ENCODE results near the gene PAQR6. TPM values are rescaled to one million over a fixed set of nuclear protein-coding genes. Genes with fewer than 3 reads are reported as not detected.
"Not testable (repeated sequence)": the region's sequence is repeated elsewhere in the genome, so short reads cannot be mapped to it uniquely, and the experiment has no call there.

Gene PAQR6
- total RNA-seq, 1 donor from 2014 or later: 1.0 TPM

- Histone ChIP-seq H3K4me1 (ENCODE audit: control insufficient read depth in 3 of 3, insufficient read depth in 3 of 3, low read length in 3 of 3) (peaks cover 2 to 5% (median 5%) of the 10 kb centered on the region in 3 donors), H3K9me3 (ENCODE audit: control insufficient read depth in 3 of 3, low read length in 3 of 3) (no peaks in the 10 kb centered on the region), H3K36me3 (ENCODE audit: control insufficient read depth in 3 of 3, insufficient read depth in 3 of 3, low read length in 3 of 3) (peaks cover 29 to 42% (median 30%) of the 10 kb centered on the region in 3 donors), H3K4me3 (ENCODE audit: low read length in 3 of 3) (no peak overlapping the region), H3K27ac (ENCODE audit: low read depth, low read length) (no peak overlapping the region), H3K9ac (ENCODE audit: low read depth in 1 of 3, low read length in 3 of 3) (no peak overlapping the region), H3K27me3 (ENCODE audit: control insufficient read depth in 3 of 3, insufficient read depth in 3 of 3, low read length in 3 of 3) (no peaks in the 10 kb centered on the region)
Measured at GRCh38 chr1:156226116-156226538, 21.7 kb downstream of the PAQR6 start.

DNA sequence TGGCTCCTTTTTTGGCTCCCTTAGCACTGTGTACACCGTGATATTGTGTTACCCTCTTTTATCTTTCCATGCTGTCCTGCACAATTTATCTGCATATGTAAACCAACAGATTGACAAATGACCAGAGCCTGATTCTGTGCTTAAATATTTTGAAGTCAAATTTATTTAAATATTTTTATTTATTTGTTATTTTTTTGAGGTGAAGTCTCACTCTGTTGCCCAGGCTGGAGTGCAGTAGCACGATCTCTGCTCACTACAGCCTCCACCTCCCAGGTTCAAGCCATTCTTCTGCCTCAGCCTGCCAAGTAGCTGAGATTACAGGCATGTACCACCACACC, 22.2 kb downstream of the PAQR6 start:
- H3K9me3 ChIP-seq (ENCODE audit: control insufficient read depth in 3 of 3, low read length in 3 of 3): no peaks in the 10 kb centered on the region
- H3K36me3 ChIP-seq (ENCODE audit: control insufficient read depth in 3 of 3, insufficient read depth in 3 of 3, low read length in 3 of 3): peaks cover 34 to 45% (median 35%) of the 10 kb centered on the region in 3 donors
- H3K9ac ChIP-seq (ENCODE audit: low read depth in 1 of 3, low read length in 3 of 3): no peak overlapping the region
- no peak overlapping the region for H3K27ac ChIP-seq (ENCODE audit: low read depth, low read length)
- peaks cover 2 to 5% (median 5%) of the 10 kb centered on the region in 3 donors for H3K4me1 ChIP-seq (ENCODE audit: control insufficient read depth in 3 of 3, insufficient read depth in 3 of 3, low read length in 3 of 3)
- H3K4me3 ChIP-seq (ENCODE audit: low read length in 3 of 3): no peak overlapping the region
- no peaks in the 10 kb centered on the region for H3K27me3 ChIP-seq (ENCODE audit: control insufficient read depth in 3 of 3, insufficient read depth in 3 of 3, low read length in 3 of 3)

- no peak overlapping the region for H3K27ac ChIP-seq (ENCODE audit: low read depth, low read length)
- H3K9me3 ChIP-seq (ENCODE audit: control insufficient read depth in 3 of 3, low read length in 3 of 3): no peaks in the 10 kb centered on the region
- H3K4me1 ChIP-seq (ENCODE audit: control insufficient read depth in 3 of 3, insufficient read depth in 3 of 3, low read length in 3 of 3): peaks cover 4 to 13% (median 5%) of the 10 kb centered on the region in 3 donors
- peaks cover 29 to 34% (median 31%) of the 10 kb centered on the region in 3 donors for H3K36me3 ChIP-seq (ENCODE audit: control insufficient read depth in 3 of 3, insufficient read depth in 3 of 3, low read length in 3 of 3)
- no peak overlapping the region for H3K4me3 ChIP-seq (ENCODE audit: low read length in 3 of 3)
- H3K9ac ChIP-seq (ENCODE audit: low read depth in 1 of 3, low read length in 3 of 3): no peak overlapping the region
- no peaks in the 10 kb centered on the region for H3K27me3 ChIP-seq (ENCODE audit: control insufficient read depth in 3 of 3, insufficient read depth in 3 of 3, low read length in 3 of 3)
Measured at GRCh38 chr1:156221986-156222692, 25.7 kb downstream of the PAQR6 start.

GRCh38 chr1:156220226-156220625, 27.6 kb downstream of the PAQR6 start:
- Histone ChIP-seq H3K4me1 (ENCODE audit: control insufficient read depth in 3 of 3, insufficient read depth in 3 of 3, low read length in 3 of 3) (peaks cover 4 to 13% (median 5%) of the 10 kb centered on the region in 3 donors), H3K4me3 (ENCODE audit: low read length in 3 of 3) (no peak overlapping the region), H3K9me3 (ENCODE audit: control insufficient read depth in 3 of 3, low read length in 3 of 3) (no peaks in the 10 kb centered on the region), H3K27me3 (ENCODE audit: control insufficient read depth in 3 of 3, insufficient read depth in 3 of 3, low read length in 3 of 3) (no peaks in the 10 kb centered on the region), H3K27ac (ENCODE audit: low read depth, low read length) (no peak overlapping the region), H3K9ac (ENCODE audit: low read depth in 1 of 3, low read length in 3 of 3) (no peak overlapping the region), H3K36me3 (ENCODE audit: control insufficient read depth in 3 of 3, insufficient read depth in 3 of 3, low read length in 3 of 3) (peaks cover 26 to 31% (median 29%) of the 10 kb centered on the region in 3 donors)

GRCh38 chr1:156217871-156218270, 30.0 kb downstream of the PAQR6 start:
- peaks cover 16 to 23% (median 22%) of the 10 kb centered on the region in 3 donors for H3K36me3 ChIP-seq (ENCODE audit: control insufficient read depth in 3 of 3, insufficient read depth in 3 of 3, low read length in 3 of 3)
- no peaks in the 10 kb centered on the region for H3K9me3 ChIP-seq (ENCODE audit: control insufficient read depth in 3 of 3, low read length in 3 of 3)
- no peaks in the 10 kb centered on the region for H3K27me3 ChIP-seq (ENCODE audit: control insufficient read depth in 3 of 3, insufficient read depth in 3 of 3, low read length in 3 of 3)
- H3K27ac ChIP-seq (ENCODE audit: low read depth, low read length): peak overlapping the region; percentile 21
- no peak overlapping the region for H3K9ac ChIP-seq (ENCODE audit: low read depth in 1 of 3, low read length in 3 of 3)
- H3K4me1 ChIP-seq (ENCODE audit: control insufficient read depth in 3 of 3, insufficient read depth in 3 of 3, low read length in 3 of 3): peaks cover 14 to 24% (median 14%) of the 10 kb centered on the region in 3 donors
- no peak overlapping the region for H3K4me3 ChIP-seq (ENCODE audit: low read length in 3 of 3)

- not testable (repeated sequence) for H3K9ac ChIP-seq (ENCODE audit: low read depth in 1 of 3, low read length in 3 of 3); H3K9me3 ChIP-seq (ENCODE audit: control insufficient read depth in 3 of 3, low read length in 3 of 3); H3K4me3 ChIP-seq (ENCODE audit: low read length in 3 of 3); H3K27me3 ChIP-seq (ENCODE audit: control insufficient read depth in 3 of 3, insufficient read depth in 3 of 3, low read length in 3 of 3); H3K27ac ChIP-seq (ENCODE audit: low read depth, low read length)
- Histone ChIP-seq H3K4me1 (ENCODE audit: control insufficient read depth in 3 of 3, insufficient read depth in 3 of 3, low read length in 3 of 3) (peaks cover 19 to 30% (median 19%) of the 10 kb centered on the region in 3 donors), H3K36me3 (ENCODE audit: control insufficient read depth in 3 of 3, insufficient read depth in 3 of 3, low read length in 3 of 3) (peaks cover 7 to 15% (median 14%) of the 10 kb centered on the region in 3 donors)
Measured at GRCh38 chr1:156216361-156217086, 31.3 kb downstream of the PAQR6 start.

DNA sequence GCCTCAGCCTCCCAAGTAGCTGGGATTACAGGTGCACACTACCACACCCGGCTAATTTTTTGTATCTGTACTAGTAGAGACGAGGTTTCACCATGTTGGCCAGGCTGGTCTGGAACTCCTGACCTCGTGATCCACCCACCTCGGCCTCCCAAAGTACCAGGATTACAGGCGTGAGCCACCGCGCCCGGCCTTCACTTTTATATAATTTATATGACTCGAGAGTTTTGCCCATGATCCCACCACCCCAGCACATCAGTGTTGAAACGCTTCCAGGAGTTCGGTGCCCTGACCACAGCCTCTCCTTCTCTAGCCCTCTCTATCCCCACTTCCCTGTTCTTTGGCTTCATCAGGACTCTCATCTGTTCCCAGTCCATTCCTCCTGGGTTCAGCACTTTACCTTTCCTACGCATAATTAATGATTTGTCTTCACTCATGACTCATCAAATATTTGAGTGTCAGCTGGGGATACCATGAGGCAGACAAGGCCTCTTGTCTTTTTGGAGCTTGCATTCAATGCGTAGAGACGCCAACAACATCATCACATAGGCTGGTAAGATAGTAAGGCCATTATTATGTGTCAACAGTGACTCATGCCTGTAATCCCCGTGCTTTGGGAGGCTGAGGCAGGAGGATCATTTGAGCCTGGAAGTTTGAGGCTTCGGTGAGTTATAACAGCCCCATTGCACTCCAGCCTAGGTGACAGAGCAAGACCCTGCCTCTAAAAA, 33.7 kb downstream of the PAQR6 start:
- Histone ChIP-seq H3K27me3 (ENCODE audit: control insufficient read depth in 3 of 3, insufficient read depth in 3 of 3, low read length in 3 of 3) (no peaks in the 10 kb centered on the region), H3K9me3 (ENCODE audit: control insufficient read depth in 3 of 3, low read length in 3 of 3) (no peaks in the 10 kb centered on the region), H3K4me3 (ENCODE audit: low read length in 3 of 3) (peak overlapping the region; percentile 92 to 98 (median 96)), H3K9ac (ENCODE audit: low read depth in 1 of 3, low read length in 3 of 3) (peak overlapping the region; percentile 92 to 99 (median 96)), H3K4me1 (ENCODE audit: control insufficient read depth in 3 of 3, insufficient read depth in 3 of 3, low read length in 3 of 3) (peaks cover 19 to 30% (median 19%) of the 10 kb centered on the region in 3 donors), H3K27ac (ENCODE audit: low read depth, low read length) (peak overlapping the region; percentile 96), H3K36me3 (ENCODE audit: control insufficient read depth in 3 of 3, insufficient read depth in 3 of 3, low read length in 3 of 3) (peaks cover 14 to 18% (median 18%) of the 10 kb centered on the region in 3 donors)

DNA sequence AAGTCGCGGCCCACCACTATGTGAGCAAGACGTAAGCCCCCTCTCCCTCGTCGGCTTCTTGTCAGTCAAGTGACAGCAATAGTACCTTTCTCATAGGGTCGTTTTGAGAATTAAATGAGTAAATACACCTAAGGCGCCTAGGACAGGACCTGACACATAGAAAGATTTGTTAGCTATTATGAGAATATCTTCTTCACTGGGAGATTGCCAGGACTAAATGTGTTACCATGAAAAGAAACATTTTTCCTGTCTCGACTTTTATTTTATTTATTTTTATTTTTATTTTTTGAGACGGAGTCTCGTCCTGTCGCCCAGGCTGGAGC, 34.3 kb downstream of the PAQR6 start:
- Histone ChIP-seq H3K27me3 (ENCODE audit: control insufficient read depth in 3 of 3, insufficient read depth in 3 of 3, low read length in 3 of 3) (no peaks in the 10 kb centered on the region), H3K9ac (ENCODE audit: low read depth in 1 of 3, low read length in 3 of 3) (peak overlapping the region; percentile 92 to 99 (median 96)), H3K4me1 (ENCODE audit: control insufficient read depth in 3 of 3, insufficient read depth in 3 of 3, low read length in 3 of 3) (peaks cover 19 to 30% (median 19%) of the 10 kb centered on the region in 3 donors), H3K4me3 (ENCODE audit: low read length in 3 of 3) (peak overlapping the region; percentile 92 to 98 (median 96)), H3K9me3 (ENCODE audit: control insufficient read depth in 3 of 3, low read length in 3 of 3) (no peaks in the 10 kb centered on the region), H3K36me3 (ENCODE audit: control insufficient read depth in 3 of 3, insufficient read depth in 3 of 3, low read length in 3 of 3) (peaks cover 14 to 18% (median 18%) of the 10 kb centered on the region in 3 donors), H3K27ac (ENCODE audit: low read depth, low read length) (peak overlapping the region; percentile 96)

DNA sequence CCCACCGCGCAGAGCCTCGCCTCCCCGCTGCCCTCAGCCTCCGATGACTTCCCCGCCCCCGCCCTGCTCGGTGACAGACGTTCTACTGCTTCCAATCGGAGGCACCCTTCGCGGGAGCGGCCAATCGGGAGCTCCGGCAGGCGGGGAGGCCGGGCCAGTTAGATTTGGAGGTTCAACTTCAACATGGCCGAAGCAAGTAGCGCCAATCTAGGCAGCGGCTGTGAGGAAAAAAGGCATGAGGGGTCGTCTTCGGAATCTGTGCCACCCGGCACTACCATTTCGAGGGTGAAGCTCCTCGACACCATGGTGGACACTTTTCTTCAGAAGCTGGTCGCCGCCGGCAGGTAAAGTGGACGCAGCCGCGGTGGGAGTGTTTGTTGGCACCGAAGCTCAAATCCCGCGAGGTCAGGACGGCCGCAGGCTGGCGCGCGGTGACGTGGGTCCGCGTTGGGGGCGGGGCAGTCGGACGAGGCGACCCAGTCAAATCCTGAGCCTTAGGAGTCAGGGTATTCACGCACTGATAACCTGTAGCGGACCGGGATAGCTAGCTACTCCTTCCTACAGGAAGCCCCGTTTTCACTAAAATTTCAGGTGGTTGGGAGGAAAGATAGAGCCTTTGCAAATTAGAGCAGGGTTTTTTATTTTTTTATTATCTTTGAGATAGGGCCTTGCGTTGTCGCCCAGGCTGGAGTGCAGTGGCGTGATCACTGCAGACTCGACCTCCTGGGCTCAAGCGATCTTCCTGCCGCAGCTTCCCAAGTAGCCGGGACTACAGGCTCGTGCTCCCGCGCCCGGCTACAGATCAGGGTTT, 34.8 kb downstream of the PAQR6 start, which contains the start of gene PMF1:
PMF1 (plus strand) TSS at position 175 of the 811 bp plus-strand sequence; CDS start at position 184, 9 bp downstream.
- Histone ChIP-seq H3K27me3 (ENCODE audit: control insufficient read depth in 3 of 3, insufficient read depth in 3 of 3, low read length in 3 of 3) (no peaks in the 10 kb centered on the region), H3K4me3 (ENCODE audit: low read length in 3 of 3) (peak within 1 kb of the TSS; percentile 92 to 98 (median 96)), H3K4me1 (ENCODE audit: control insufficient read depth in 3 of 3, insufficient read depth in 3 of 3, low read length in 3 of 3) (peaks cover 19 to 30% (median 19%) of the 10 kb centered on the region in 3 donors), H3K36me3 (ENCODE audit: control insufficient read depth in 3 of 3, insufficient read depth in 3 of 3, low read length in 3 of 3) (peaks cover 17 to 21% (median 18%) of the 10 kb centered on the region in 3 donors), H3K27ac (ENCODE audit: low read depth, low read length) (peak within 1 kb of the TSS; percentile 96), H3K9me3 (ENCODE audit: control insufficient read depth in 3 of 3, low read length in 3 of 3) (no peaks in the 10 kb centered on the region), H3K9ac (ENCODE audit: low read depth in 1 of 3, low read length in 3 of 3) (peak within 1 kb of the TSS; percentile 92 to 99 (median 96))
